A204.1 (cell line): ENCODE data around the gene SORCS2.

ENCODE experiments used
- FAIRE-seq: peaks from 2 replicates; lab custom pipeline; 2012; peaks lifted over from hg19 to GRCh38; lab: Jason Lieb, UNC

SORCS2 gene

GRCh38 chr4:7291372-7292114 is 99.2 kb downstream of the SORCS2 start:
- FAIRE-seq: no peak

GRCh38 chr4:7293703-7294102 is 101.4 kb downstream of the SORCS2 start:
- no peak for FAIRE-seq

- no peak for FAIRE-seq
These were observed 101.9 kb downstream of the SORCS2 start for GRCh38 chr4:7294176-7294756.

- FAIRE-seq: no peak
These were observed 103.0 kb downstream of the SORCS2 start for GRCh38 chr4:7295197-7295910.

GRCh38 chr4:7295911-7296660 is 103.7 kb downstream of the SORCS2 start:
- FAIRE-seq: no peak

- FAIRE-seq: no peak
These were observed 104.5 kb downstream of the SORCS2 start for GRCh38 chr4:7296661-7297335.

- no peak for FAIRE-seq
These were observed 105.0 kb downstream of the SORCS2 start for GRCh38 chr4:7297374-7297773.

GRCh38 chr4:7297881-7298280 is 105.5 kb downstream of the SORCS2 start:
- no peak for FAIRE-seq

- no peak for FAIRE-seq
These were observed 106.3 kb downstream of the SORCS2 start for GRCh38 chr4:7298619-7299009.

- FAIRE-seq: no peak
These were observed 106.9 kb downstream of the SORCS2 start for GRCh38 chr4:7299010-7299907.

- FAIRE-seq: no peak
These were observed 107.8 kb downstream of the SORCS2 start for GRCh38 chr4:7299908-7300710.

- FAIRE-seq: no peak
These were observed 108.4 kb downstream of the SORCS2 start for GRCh38 chr4:7300711-7301095.

- FAIRE-seq: no peak
These were observed 108.9 kb downstream of the SORCS2 start for GRCh38 chr4:7301126-7301785.

- no peak for FAIRE-seq
These were observed 109.7 kb downstream of the SORCS2 start for GRCh38 chr4:7301846-7302630.

- FAIRE-seq: no peak
These were observed 110.6 kb downstream of the SORCS2 start for GRCh38 chr4:7302781-7303404.

GRCh38 chr4:7303561-7303960 is 111.2 kb downstream of the SORCS2 start:
- FAIRE-seq: no peak

- no peak for FAIRE-seq
These were observed 112.1 kb downstream of the SORCS2 start for GRCh38 chr4:7304436-7304835.
